ENCODE data around the gene OPRM1.

The OPRM1 gene

DNA sequence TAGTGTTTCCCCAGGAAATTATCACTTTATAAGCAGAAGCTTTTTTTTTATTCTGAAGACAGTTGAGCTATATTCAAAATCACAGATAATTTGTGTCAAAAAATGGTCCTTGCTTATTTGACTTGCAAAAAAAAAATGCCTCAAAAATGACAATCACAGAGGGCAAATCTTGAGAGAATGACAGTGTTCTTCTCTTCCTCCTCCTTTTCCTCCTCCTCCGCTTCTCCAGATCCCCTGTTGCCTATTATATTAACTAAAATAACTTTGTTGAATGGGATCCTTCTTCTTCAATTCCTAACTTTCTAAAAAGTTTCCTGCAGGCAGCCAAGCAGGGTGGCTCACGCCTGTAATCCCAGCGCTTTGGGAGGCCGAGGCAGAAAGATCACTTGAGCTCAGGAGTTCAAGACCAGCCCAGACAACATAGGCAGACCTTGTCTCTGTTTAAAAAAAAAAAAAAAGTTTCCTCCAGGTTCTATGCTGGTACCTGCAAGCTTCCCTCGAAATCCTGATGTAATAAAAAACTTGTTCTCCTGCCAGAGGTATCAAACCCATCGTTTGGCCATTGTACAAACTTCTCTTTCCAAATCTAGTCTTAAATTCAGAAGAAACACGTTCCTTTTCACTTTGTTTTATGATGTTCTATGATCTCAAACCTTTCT, 189.0 kb downstream of the OPRM1 start:
- Histone ChIP-seq H2AFZ (ENCODE audit: low read depth, low read length) (no peak overlapping the region), H3K27ac (ENCODE audit: low read length, poor library complexity, severe bottlenecking) (no peak overlapping the region), H3K14ac (ENCODE audit: low read length in 2 of 2) (no peak overlapping the region), H4K91ac (ENCODE audit: low read length) (no peak overlapping the region), H3K23ac (ENCODE audit: low read length in 2 of 2) (no peak overlapping the region), H3K9me3 (ENCODE audit: control insufficient read depth, low read length) (no peaks in the 10 kb centered on the region), H3K36me3 (ENCODE audit: control insufficient read depth in 1 of 2, insufficient read depth in 2 of 2, low read depth in 1 of 2, low read length in 2 of 2) (no peaks in the 10 kb centered on the region), H2BK15ac (ENCODE audit: low read depth, poor library complexity, severe bottlenecking) (no peak overlapping the region), H2BK12ac (ENCODE audit: low read length in 2 of 2) (no peak overlapping the region), H3K27me3 (ENCODE audit: control insufficient read depth in 1 of 2, insufficient read depth in 1 of 2, low read length in 2 of 2) (no peaks in the 10 kb centered on the region), H3K4me2 (ENCODE audit: low read length, poor library complexity, severe bottlenecking) (no peak overlapping the region), H3K4me1 (ENCODE audit: control insufficient read depth, insufficient read depth, low read depth, low read length) (peaks cover 2% of the 10 kb centered on the region), H3K4me3 (ENCODE audit: insufficient read depth in 1 of 2, low read depth in 1 of 2, low read length in 2 of 2) (no peak overlapping the region), H2BK120ac (ENCODE audit: low read depth, low read length) (no peak overlapping the region), H3K9ac (ENCODE audit: low read length) (no peak overlapping the region), H2AK5ac (ENCODE audit: low read length, severe bottlenecking) (no peak overlapping the region), H3K4ac (ENCODE audit: low read depth in 1 of 2, low read length in 2 of 2) (no peak overlapping the region), H4K8ac (ENCODE audit: low read length) (no peak overlapping the region), H2BK5ac (ENCODE audit: low read depth, low read length, poor library complexity, severe bottlenecking) (no peak overlapping the region), H3K79me1 (replicated peaks; ENCODE audit: low read length, poor library complexity, severe bottlenecking) (no peaks in the 10 kb centered on the region), H3K18ac (ENCODE audit: low read depth in 1 of 2, low read length in 2 of 2) (no peak overlapping the region)
- DNase-seq = no peak
- WGBS = 90% methylated on average over 6 of the region's 7 CpGs

DNA sequence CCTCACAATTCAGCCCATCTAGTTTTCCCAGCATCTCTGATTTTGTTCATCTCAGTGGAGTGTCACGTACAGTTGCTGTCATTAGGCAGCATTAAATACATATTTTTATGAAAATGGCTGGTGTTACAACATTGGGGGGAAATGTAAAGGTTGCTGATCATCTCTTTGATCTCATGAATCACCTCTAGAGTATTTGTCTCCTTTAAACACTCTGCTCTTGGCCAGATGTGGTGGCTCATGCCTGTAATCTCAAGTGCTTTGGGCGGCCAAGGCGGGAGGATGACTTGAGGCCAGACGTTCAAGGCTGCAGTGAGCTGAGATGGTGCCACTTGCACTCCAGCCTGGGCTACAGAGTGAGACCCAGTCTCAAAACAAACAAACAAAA, 189.5 kb downstream of the OPRM1 start:
- H3K4me3 ChIP-seq (ENCODE audit: insufficient read depth in 1 of 2, low read depth in 1 of 2, low read length in 2 of 2) = no peak overlapping the region
- no peak overlapping the region for H3K9ac ChIP-seq (ENCODE audit: low read length)
- no peaks in the 10 kb centered on the region for H3K27me3 ChIP-seq (ENCODE audit: control insufficient read depth in 1 of 2, insufficient read depth in 1 of 2, low read length in 2 of 2)
- H3K4me1 ChIP-seq (ENCODE audit: control insufficient read depth, insufficient read depth, low read depth, low read length) = peaks cover 2% of the 10 kb centered on the region
- H3K9me3 ChIP-seq (ENCODE audit: control insufficient read depth, low read length) = no peaks in the 10 kb centered on the region
- no peak overlapping the region for H3K18ac ChIP-seq (ENCODE audit: low read depth in 1 of 2, low read length in 2 of 2)
- H3K79me1 ChIP-seq (replicated peaks; ENCODE audit: low read length, poor library complexity, severe bottlenecking) = no peaks in the 10 kb centered on the region
- no peak overlapping the region for H2BK120ac ChIP-seq (ENCODE audit: low read depth, low read length)
- no peak overlapping the region for H3K4me2 ChIP-seq (ENCODE audit: low read length, poor library complexity, severe bottlenecking)
- DNase-seq = no peak
- no peak overlapping the region for H2BK5ac ChIP-seq (ENCODE audit: low read depth, low read length, poor library complexity, severe bottlenecking)
- H3K4ac ChIP-seq (ENCODE audit: low read depth in 1 of 2, low read length in 2 of 2) = no peak overlapping the region
- H2BK12ac ChIP-seq (ENCODE audit: low read length in 2 of 2) = no peak overlapping the region
- no peak overlapping the region for H2AK5ac ChIP-seq (ENCODE audit: low read length, severe bottlenecking)
- no peak overlapping the region for H4K91ac ChIP-seq (ENCODE audit: low read length)
- H2BK15ac ChIP-seq (ENCODE audit: low read depth, poor library complexity, severe bottlenecking) = no peak overlapping the region
- H3K14ac ChIP-seq (ENCODE audit: low read length in 2 of 2) = peak overlapping the region in 1 of 2 experiments; percentile 1
- H4K8ac ChIP-seq (ENCODE audit: low read length) = no peak overlapping the region
- no peak overlapping the region for H3K27ac ChIP-seq (ENCODE audit: low read length, poor library complexity, severe bottlenecking)
- H2AFZ ChIP-seq (ENCODE audit: low read depth, low read length) = no peak overlapping the region
- H3K23ac ChIP-seq (ENCODE audit: low read length in 2 of 2) = no peak overlapping the region
- WGBS = 79% methylated on average over 4 of the region's 4 CpGs
- H3K36me3 ChIP-seq (ENCODE audit: control insufficient read depth in 1 of 2, insufficient read depth in 2 of 2, low read depth in 1 of 2, low read length in 2 of 2) = no peaks in the 10 kb centered on the region

DNA sequence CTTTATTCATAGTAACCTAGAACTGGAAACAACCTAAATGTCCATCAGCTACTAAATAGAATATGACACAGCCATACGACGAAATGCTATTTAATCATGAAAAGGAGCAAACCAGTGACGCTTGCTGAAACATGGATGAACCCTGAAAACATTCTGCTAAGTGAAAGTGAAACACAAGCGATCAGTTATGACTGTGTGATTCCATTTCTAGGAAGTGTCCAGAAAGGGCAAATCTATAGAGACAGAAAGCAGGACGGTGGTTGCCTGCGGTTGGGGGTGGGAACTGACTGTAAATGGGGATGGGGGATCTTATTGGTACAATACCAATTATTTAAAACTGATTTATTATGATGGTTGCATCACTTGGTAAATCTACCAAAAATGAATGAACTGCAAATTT, 190.7 kb downstream of the OPRM1 start:
- H3K4me2 ChIP-seq (ENCODE audit: low read length, poor library complexity, severe bottlenecking) = no peak overlapping the region
- peaks cover 2% of the 10 kb centered on the region for H3K4me1 ChIP-seq (ENCODE audit: control insufficient read depth, insufficient read depth, low read depth, low read length)
- H2BK12ac ChIP-seq (ENCODE audit: low read length in 2 of 2) = no peak overlapping the region
- no peak overlapping the region for H3K4ac ChIP-seq (ENCODE audit: low read depth in 1 of 2, low read length in 2 of 2)
- no peaks in the 10 kb centered on the region for H3K36me3 ChIP-seq (ENCODE audit: control insufficient read depth in 1 of 2, insufficient read depth in 2 of 2, low read depth in 1 of 2, low read length in 2 of 2)
- no peak overlapping the region for H4K91ac ChIP-seq (ENCODE audit: low read length)
- no peak overlapping the region for H2BK120ac ChIP-seq (ENCODE audit: low read depth, low read length)
- no peaks in the 10 kb centered on the region for H3K79me1 ChIP-seq (replicated peaks; ENCODE audit: low read length, poor library complexity, severe bottlenecking)
- no peak overlapping the region for H2AFZ ChIP-seq (ENCODE audit: low read depth, low read length)
- no peaks in the 10 kb centered on the region for H3K27me3 ChIP-seq (ENCODE audit: control insufficient read depth in 1 of 2, insufficient read depth in 1 of 2, low read length in 2 of 2)
- no peak overlapping the region for H3K27ac ChIP-seq (ENCODE audit: low read length, poor library complexity, severe bottlenecking)
- no peak overlapping the region for H3K9ac ChIP-seq (ENCODE audit: low read length)
- no peak for DNase-seq
- H2BK15ac ChIP-seq (ENCODE audit: low read depth, poor library complexity, severe bottlenecking) = no peak overlapping the region
- H2AK5ac ChIP-seq (ENCODE audit: low read length, severe bottlenecking) = no peak overlapping the region
- H3K9me3 ChIP-seq (ENCODE audit: control insufficient read depth, low read length) = no peaks in the 10 kb centered on the region
- H3K4me3 ChIP-seq (ENCODE audit: insufficient read depth in 1 of 2, low read depth in 1 of 2, low read length in 2 of 2) = no peak overlapping the region
- H3K23ac ChIP-seq (ENCODE audit: low read length in 2 of 2) = no peak overlapping the region
- H2BK5ac ChIP-seq (ENCODE audit: low read depth, low read length, poor library complexity, severe bottlenecking) = no peak overlapping the region
- H3K14ac ChIP-seq (ENCODE audit: low read length in 2 of 2) = no peak overlapping the region
- 99% methylated on average over 4 of the region's 6 CpGs for WGBS
- no peak overlapping the region for H3K18ac ChIP-seq (ENCODE audit: low read depth in 1 of 2, low read length in 2 of 2)
- H4K8ac ChIP-seq (ENCODE audit: low read length) = no peak overlapping the region

DNA sequence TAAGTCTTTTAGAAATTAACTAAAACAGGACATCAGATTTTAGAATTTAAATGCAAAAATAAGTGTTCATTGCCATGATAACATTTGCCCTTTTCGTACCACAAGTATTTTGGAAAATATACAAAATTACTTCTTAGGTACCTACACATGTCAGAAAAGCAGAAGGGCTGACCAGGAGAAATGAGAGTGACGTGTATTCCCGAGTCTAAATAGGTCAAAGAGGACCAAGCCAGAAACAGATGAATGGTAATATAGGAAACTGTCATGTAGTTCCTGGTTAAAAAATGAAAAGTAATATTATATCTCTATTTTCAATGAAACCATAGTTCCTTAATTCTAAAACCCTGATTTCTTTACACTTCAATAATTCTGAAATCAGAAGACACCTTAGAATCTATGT, 191.4 kb downstream of the OPRM1 start:
- H2AK5ac ChIP-seq (ENCODE audit: low read length, severe bottlenecking) = no peak overlapping the region
- no peak overlapping the region for H4K91ac ChIP-seq (ENCODE audit: low read length)
- H4K8ac ChIP-seq (ENCODE audit: low read length) = no peak overlapping the region
- peaks cover 2% of the 10 kb centered on the region for H3K4me1 ChIP-seq (ENCODE audit: control insufficient read depth, insufficient read depth, low read depth, low read length)
- no peak overlapping the region for H3K27ac ChIP-seq (ENCODE audit: low read length, poor library complexity, severe bottlenecking)
- no peak overlapping the region for H2AFZ ChIP-seq (ENCODE audit: low read depth, low read length)
- no peak overlapping the region for H3K4ac ChIP-seq (ENCODE audit: low read depth in 1 of 2, low read length in 2 of 2)
- no peak overlapping the region for H3K18ac ChIP-seq (ENCODE audit: low read depth in 1 of 2, low read length in 2 of 2)
- no peak overlapping the region for H3K4me2 ChIP-seq (ENCODE audit: low read length, poor library complexity, severe bottlenecking)
- H3K9ac ChIP-seq (ENCODE audit: low read length) = no peak overlapping the region
- no peaks in the 10 kb centered on the region for H3K79me1 ChIP-seq (replicated peaks; ENCODE audit: low read length, poor library complexity, severe bottlenecking)
- H3K14ac ChIP-seq (ENCODE audit: low read length in 2 of 2) = no peak overlapping the region
- no peak overlapping the region for H2BK15ac ChIP-seq (ENCODE audit: low read depth, poor library complexity, severe bottlenecking)
- WGBS = 100% methylated on average over 2 of the region's 3 CpGs
- no peak for DNase-seq
- no peaks in the 10 kb centered on the region for H3K27me3 ChIP-seq (ENCODE audit: control insufficient read depth in 1 of 2, insufficient read depth in 1 of 2, low read length in 2 of 2)
- H2BK120ac ChIP-seq (ENCODE audit: low read depth, low read length) = no peak overlapping the region
- H3K4me3 ChIP-seq (ENCODE audit: insufficient read depth in 1 of 2, low read depth in 1 of 2, low read length in 2 of 2) = no peak overlapping the region
- H3K9me3 ChIP-seq (ENCODE audit: control insufficient read depth, low read length) = no peaks in the 10 kb centered on the region
- no peaks in the 10 kb centered on the region for H3K36me3 ChIP-seq (ENCODE audit: control insufficient read depth in 1 of 2, insufficient read depth in 2 of 2, low read depth in 1 of 2, low read length in 2 of 2)
- no peak overlapping the region for H3K23ac ChIP-seq (ENCODE audit: low read length in 2 of 2)
- no peak overlapping the region for H2BK12ac ChIP-seq (ENCODE audit: low read length in 2 of 2)
- H2BK5ac ChIP-seq (ENCODE audit: low read depth, low read length, poor library complexity, severe bottlenecking) = no peak overlapping the region
